GM23338 (cell line): ENCODE results near the gene DMRT3.

Source experiments
- CTCF ChIP-seq, 2 experiments: fragments of 200-600 bp in 1 of 2; sonication (generic) in 1 of 2; conservative IDR thresholded peaks; 2 replicates each; pipeline versions ENCODE4 v1.5.1 to v1.6.1; 2016 to 2017; ENCODE audit warnings: antibody characterized with exemption in 2 of 2, low read depth in 2 of 2, mild to moderate bottlenecking in 2 of 2, moderate library complexity in 1 of 2
- EZH2 ChIP-seq: fragments of 200-600 bp; sonication (generic); IDR thresholded peaks from one replicate; pipeline ENCODE4 v1.8.0; 2017; ENCODE audit warnings: antibody characterized with exemption, mild to moderate bottlenecking, low read depth; ENCODE audit not compliant: unreplicated experiment
- POLR2AphosphoS5 ChIP-seq: IDR thresholded peaks from 2 replicates; pipeline ENCODE4 v1.6.1; 2016; ENCODE audit warnings: antibody characterized with exemption, low read depth

- TF ChIP-seq CTCF (conservative IDR thresholded peaks at IDR 0.05; ENCODE audit: low read depth in 2 of 2) (no peak), POLR2AphosphoS5 (no peak), EZH2 (no peak)
These were observed 28.5 kb upstream of the DMRT3 start for GRCh38 chr9:947985-948384.
